Natural killer cell (primary cell): ENCODE measurements around the gene GRAP. TPM values are rescaled to one million over a fixed set of nuclear protein-coding genes. Genes with fewer than 3 reads are reported as not detected.

Experiments used
- ATAC-seq, 3 donors: fragments of 150-1000 bp in 2 of 3; fragments of 200-7000 bp in 1 of 3; cut with Tn5 transposase; 1 replicate in 1 of 3; 2 replicates in 2 of 3; pipeline ENCODE4 v1.10.0; 2021; ENCODE audit warnings: mild to moderate bottlenecking in 2 of 3, moderate library complexity in 2 of 3
- DNase-seq, 2 donors: peaks; one replicate each; pipeline versions ENCODE4 v3.0.0 to v3.0.0-alpha.2; 2013 to 2021; ENCODE audit warnings: mixed read lengths in 1 of 2
- H3K27ac ChIP-seq: one replicate; pipeline ENCODE4 v1.5.1; 2013; ENCODE audit warnings: mild to moderate bottlenecking, low read length
- H3K27me3 ChIP-seq: one replicate; pipeline ENCODE4 v1.6.1; 2013; ENCODE audit warnings: low read length; ENCODE audit not compliant: control insufficient read depth, insufficient read depth
- H3K36me3 ChIP-seq: one replicate; pipeline ENCODE4 v1.6.1; 2013; ENCODE audit warnings: low read length; ENCODE audit not compliant: control insufficient read depth, insufficient read depth
- H3K4me1 ChIP-seq: one replicate; pipeline ENCODE4 v1.6.1; 2013; ENCODE audit warnings: low read length; ENCODE audit not compliant: control insufficient read depth, insufficient read depth
- H3K4me3 ChIP-seq: one replicate; pipeline ENCODE4 v1.5.1; 2013; ENCODE audit warnings: low read length
- H3K9me3 ChIP-seq: one replicate; pipeline ENCODE4 v1.6.1; 2013; ENCODE audit warnings: low read length; ENCODE audit not compliant: control insufficient read depth, insufficient read depth
- H3K27ac Mint-ChIP-seq, 2 donors: one replicate each; pipeline ENCODE4 v1.8.0; 2022; ENCODE audit warnings: mild to moderate bottlenecking in 2 of 2, mixed read lengths in 2 of 2, moderate library complexity in 1 of 2
- H3K27me3 Mint-ChIP-seq, 2 donors: one replicate each; pipeline ENCODE4 v1.8.0; 2022; ENCODE audit warnings: low read depth in 2 of 2, mixed read lengths in 2 of 2
- H3K36me3 Mint-ChIP-seq: one replicate; pipeline ENCODE4 v1.8.0; 2022; ENCODE audit warnings: mixed read lengths
- H3K4me1 Mint-ChIP-seq, 2 donors: one replicate each; pipeline ENCODE4 v1.8.0; 2022; ENCODE audit warnings: mixed read lengths in 2 of 2
- H3K4me3 Mint-ChIP-seq: one replicate; pipeline ENCODE4 v1.8.0; 2022; ENCODE audit warnings: mild to moderate bottlenecking, moderate library complexity, mixed read lengths
- H3K9me3 Mint-ChIP-seq, 2 donors: one replicate each; pipeline ENCODE4 v1.8.0; 2022; ENCODE audit warnings: mixed read lengths in 2 of 2
- CTCF ChIP-seq: fragments of 200-600 bp; IDR thresholded peaks from one replicate; pipeline ENCODE4 v1.8.0; 2022; ENCODE audit warnings: antibody characterized with exemption
- WGBS: methylation state at CpG from one replicate; pipeline ENCODE4 v1.1.7; 2013; ENCODE audit warnings: missing lambda C conversion rate; ENCODE audit not compliant: insufficient coverage; 5-methylcytosine and 5-hydroxymethylcytosine counted together
- intact Hi-C: fragments of 100-400 bp; cut with micrococcal nuclease; formaldehyde crosslinking; loops from one replicate; pipeline ENCODE4 v1.14.2; 2022
- total RNA-seq, 4 donors: library from RNA; stranded (reverse); fragments of 120-200 nt in 1 of 4; gene quantifications; one replicate each; pipeline versions ENCODE4 v1.2.3 to v1.2.4, GENCODE V29; 2013 to 2022

Gene GRAP
- total RNA-seq, 3 donors from 2014 or later (not counting 1 experiment from before 2014, with no cell fraction given) = 5.6 to 11.3 (median 7.1) TPM

- Mint-ChIP-seq H3K36me3 (no peaks in the 10 kb centered on the region), H3K4me1 (peaks cover 0 to 4% of the 10 kb centered on the region in 2 donors), H3K27ac (no peak overlapping the region), H3K27me3 (no peaks in the 10 kb centered on the region), H3K9me3 (no peaks in the 10 kb centered on the region), H3K4me3 (no peak overlapping the region)
- no peak overlapping the region for H3K27ac ChIP-seq
- H3K27me3 ChIP-seq = no peaks in the 10 kb centered on the region
- H3K4me1 ChIP-seq = peaks cover 29% of the 10 kb centered on the region
- H3K36me3 ChIP-seq = no peaks in the 10 kb centered on the region
- intact Hi-C loops = no loop called here
- TF ChIP-seq CTCF = no peak
- WGBS = 49% methylated on average over 21 of the region's 21 CpGs
- H3K4me3 ChIP-seq = no peak overlapping the region
- DNase-seq (no peak), ATAC-seq (peak in 2 of 3 donors; percentile 12 to 36)
- no peaks in the 10 kb centered on the region for H3K9me3 ChIP-seq
These were observed 60.1 kb downstream of the GRAP start for GRCh38 chr17:18986541-18987229.

- WGBS = 92% methylated on average over 9 of the region's 9 CpGs
- Histone ChIP-seq H3K27me3 (no peaks in the 10 kb centered on the region), H3K4me1 (peaks cover 24% of the 10 kb centered on the region), H3K4me3 (no peak overlapping the region), H3K9me3 (no peaks in the 10 kb centered on the region), H3K27ac (no peak overlapping the region), H3K36me3 (no peaks in the 10 kb centered on the region)
- Mint-ChIP-seq H3K9me3 (no peaks in the 10 kb centered on the region), H3K36me3 (no peaks in the 10 kb centered on the region), H3K27me3 (no peaks in the 10 kb centered on the region), H3K4me3 (no peak overlapping the region), H3K4me1 (peaks cover 0 to 4% of the 10 kb centered on the region in 2 donors), H3K27ac (no peak overlapping the region)
- TF ChIP-seq CTCF = no peak
- ATAC-seq = no peak
- intact Hi-C loops = no loop called here
- no peak for DNase-seq
These were observed 61.3 kb downstream of the GRAP start for GRCh38 chr17:18985475-18985874.

- Histone ChIP-seq H3K9me3 (no peaks in the 10 kb centered on the region), H3K4me3 (no peak overlapping the region), H3K36me3 (no peaks in the 10 kb centered on the region), H3K4me1 (peaks cover 24% of the 10 kb centered on the region), H3K27ac (no peak overlapping the region), H3K27me3 (no peaks in the 10 kb centered on the region)
- H3K27ac Mint-ChIP-seq = no peak overlapping the region
- intact Hi-C loops = no loop called here
- DNase-seq (no peak), ATAC-seq (no peak)
- no peaks in the 10 kb centered on the region for H3K36me3 Mint-ChIP-seq
- H3K27me3 Mint-ChIP-seq = no peaks in the 10 kb centered on the region
- peaks cover 0 to 4% of the 10 kb centered on the region in 2 donors for H3K4me1 Mint-ChIP-seq
- TF ChIP-seq CTCF = no peak
- WGBS = 97% methylated on average over 21 of the region's 21 CpGs
- no peaks in the 10 kb centered on the region for H3K9me3 Mint-ChIP-seq
- no peak overlapping the region for H3K4me3 Mint-ChIP-seq
These were observed 62.3 kb downstream of the GRAP start for GRCh38 chr17:18984273-18985114.
